GM21515 (cell line): Measurements from ENCODE around the gene FSIP1.

Experiments used
- ATAC-seq: cut with Tn5 transposase; IDR thresholded peaks from one replicate; pipeline ENCODE4 v1.9.1; 2021; ENCODE audit not compliant: unreplicated experiment

The FSIP1 gene

DNA sequence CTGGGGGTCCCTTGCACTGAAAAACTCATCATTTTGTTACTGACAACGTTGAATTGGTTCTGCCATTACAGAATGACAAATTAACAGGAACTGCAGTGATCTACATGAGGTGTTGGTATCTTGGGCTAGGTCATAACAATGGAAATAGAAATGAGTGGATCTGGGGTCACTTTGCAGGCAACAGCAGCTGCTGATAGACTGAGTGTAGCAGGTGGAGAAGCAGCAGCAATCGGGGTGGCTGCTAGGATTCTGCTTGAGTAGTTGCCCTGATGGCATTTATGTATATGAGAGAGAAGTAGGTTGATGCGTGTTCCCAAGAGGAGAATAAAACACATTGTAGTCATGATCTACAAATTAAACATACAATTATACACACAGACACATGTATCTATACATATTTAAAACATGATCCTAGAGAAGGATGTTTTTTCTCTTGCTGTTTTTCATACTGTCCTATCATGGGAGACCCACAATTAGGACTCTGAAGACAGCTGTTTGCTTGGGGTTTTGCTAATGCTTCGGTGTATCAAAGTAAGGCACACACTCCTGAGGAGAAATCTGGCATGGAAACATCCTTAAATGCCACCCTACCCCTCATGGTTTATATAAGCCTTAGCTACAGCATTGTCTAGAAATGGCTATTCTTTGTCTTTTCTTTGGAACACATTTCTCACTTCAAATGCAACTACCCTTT, 217.5 kb downstream of the FSIP1 start:
- no peak for ATAC-seq

DNA sequence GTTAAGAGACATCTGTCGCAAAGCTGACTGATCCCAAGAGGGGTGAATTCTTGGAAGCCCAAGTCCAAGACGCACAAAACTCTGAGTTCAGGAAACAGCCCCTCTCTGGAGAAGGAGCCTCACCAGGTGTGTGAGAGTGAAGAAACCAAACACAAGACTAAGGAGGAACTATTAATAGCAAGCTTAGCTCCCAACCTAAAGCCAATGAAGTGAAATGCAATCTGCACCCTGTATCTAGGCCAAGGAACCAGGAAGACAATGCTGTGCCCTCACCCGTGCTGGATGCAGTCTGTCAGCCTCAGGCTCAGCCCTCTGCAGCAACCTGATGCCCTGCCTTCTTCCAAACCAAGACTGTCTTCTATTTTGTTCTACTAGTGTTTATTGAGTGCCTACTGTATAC, 224.2 kb downstream of the FSIP1 start:
- no peak for ATAC-seq

DNA sequence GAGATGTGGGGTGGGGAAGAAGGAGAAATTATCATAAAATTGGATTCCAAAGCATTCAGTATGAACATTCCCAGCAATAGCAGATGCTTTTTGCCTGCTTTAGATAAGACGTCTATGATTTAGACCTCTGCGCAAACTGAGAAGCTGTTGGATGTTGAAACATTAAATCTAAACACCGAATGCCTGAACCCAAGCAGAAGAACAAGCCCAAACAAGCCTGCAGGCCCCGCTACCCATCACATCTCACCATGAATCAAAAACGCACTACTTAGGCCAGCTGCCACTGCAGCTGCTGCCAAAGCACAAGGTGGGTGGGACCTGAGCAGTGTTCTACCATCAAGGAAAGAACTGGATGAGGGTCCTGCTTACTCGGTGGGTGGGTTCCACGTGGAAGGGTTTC, 226.2 kb downstream of the FSIP1 start:
- ATAC-seq: no peak

DNA sequence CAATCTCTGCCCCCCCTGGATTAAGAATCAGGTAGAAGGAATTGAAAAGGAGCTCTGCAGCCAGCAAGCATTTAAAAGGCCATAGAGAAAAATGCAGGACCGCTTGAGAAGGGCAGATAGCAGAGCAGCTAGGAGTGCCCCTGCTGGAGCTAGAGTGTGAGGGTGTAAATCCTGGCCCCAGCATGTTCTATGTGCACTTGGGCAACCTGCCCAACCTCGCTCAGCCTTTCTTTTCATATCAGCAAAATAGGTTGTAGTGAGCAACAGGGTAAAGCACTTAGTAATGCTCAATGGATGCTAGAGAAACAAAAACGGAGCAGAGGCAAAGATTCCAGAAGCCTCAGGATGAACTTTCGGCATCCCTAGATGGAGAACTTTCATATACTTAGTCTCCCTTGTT, 226.8 kb downstream of the FSIP1 start:
- no peak for ATAC-seq

DNA sequence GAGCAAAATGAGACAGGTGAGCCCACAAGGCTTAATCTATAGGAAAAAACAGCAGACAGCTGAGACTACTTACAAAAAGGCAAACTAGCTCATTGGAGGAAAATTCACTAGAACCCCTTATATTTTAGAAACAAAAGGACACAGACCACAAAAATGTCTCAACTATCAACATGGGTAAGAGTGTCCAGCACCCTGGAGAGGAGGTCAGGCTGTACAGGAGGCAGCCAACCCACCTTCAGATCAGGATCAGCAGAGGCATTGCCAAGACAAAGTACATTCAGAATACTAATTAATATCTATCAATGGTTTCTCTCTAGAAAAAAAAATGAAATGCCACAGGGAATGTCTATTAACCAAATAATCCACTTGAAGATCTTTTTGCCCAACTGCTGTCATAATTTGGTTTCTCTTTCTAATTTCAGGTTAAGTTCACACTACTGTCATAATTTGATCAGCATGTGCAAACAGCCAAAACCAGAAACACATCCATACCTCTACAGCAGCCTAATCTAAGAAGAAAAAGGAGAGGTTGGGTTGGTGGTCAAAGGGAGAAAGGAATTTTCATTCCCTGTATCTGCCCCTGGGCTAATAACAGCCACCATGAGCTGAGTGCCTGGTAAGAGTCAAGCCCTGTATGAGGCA, 227.8 kb downstream of the FSIP1 start:
- no peak for ATAC-seq

DNA sequence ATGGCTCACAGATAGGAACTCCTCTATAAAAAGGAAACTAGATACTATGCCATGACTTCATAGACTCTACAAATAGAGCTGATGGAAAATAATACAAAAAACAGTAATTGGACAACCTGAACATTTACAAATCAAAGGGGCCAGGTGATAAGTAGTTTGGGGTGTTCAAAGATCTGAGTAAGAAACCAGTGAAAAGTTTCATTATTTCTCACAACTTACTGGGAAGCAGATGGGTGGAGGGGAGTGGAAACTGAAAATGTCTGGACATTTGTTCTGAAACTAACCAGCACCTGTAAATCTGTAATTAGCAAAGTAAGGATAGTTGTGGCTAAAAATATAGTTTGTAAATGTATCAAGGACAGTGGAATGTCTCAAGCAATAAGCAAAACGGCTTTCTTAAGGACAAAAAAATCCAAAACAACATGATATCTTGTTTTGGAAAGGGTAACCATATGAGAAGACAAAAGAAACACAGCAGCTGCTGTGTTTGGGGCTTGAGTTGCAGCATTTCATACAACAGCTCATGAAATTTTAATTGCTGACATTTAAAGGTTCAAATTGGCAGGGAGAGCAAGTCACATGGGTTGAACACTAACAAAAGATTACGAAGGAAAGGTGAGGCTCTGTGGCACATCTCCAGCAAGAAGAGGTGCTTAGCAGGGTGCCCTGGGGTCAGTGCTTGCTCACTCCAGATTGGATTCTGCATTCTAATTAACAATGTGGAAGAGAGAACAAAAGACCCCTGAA, 228.5 kb downstream of the FSIP1 start:
- ATAC-seq: no peak

DNA sequence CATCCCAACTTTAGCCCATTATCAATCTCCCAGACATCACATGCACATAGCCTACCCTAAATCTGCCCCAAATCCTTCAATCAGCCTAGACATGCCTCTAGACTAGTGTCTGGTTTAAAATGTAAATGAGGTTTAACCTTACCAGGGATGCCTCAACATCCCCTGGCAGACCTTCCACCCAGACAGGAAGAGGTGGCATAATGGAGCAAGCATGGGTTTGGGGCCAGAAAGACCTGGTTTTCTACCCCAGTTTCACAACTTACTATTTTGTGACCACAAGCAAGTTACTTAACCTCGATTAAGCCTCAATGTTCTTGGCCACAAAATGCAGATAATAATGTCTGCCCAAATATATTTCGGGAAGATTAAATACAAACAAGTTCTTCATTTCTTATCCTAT, 230.1 kb downstream of the FSIP1 start:
- no peak for ATAC-seq

DNA sequence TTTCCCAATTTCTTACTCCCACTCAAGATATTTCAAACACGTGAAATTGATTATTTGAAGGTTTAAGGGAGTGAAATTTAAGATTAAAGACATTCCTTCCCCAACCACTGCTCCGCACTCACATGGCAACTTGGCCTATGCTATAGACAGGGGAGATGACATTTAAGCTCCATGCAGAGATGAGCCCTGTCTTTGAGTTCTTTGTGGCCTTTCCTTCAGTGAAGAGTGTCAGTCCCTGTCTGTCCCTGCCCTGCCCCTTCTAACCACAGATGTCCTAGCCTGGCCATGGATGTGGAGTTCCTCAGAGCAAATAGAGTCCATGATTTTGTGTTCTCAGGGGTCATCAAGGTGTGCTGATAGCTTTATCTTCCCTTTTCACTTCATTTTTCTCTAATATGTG, 231.2 kb downstream of the FSIP1 start:
- no peak for ATAC-seq
